GM12875 (cell line): ENCODE data around the gene TMEM150B.

Source experiments
- H3K4me3 ChIP-seq: one replicate; pipeline ENCODE4 v1.5.1; 2011; ENCODE audit warnings: low read depth, low read length, control low read depth
- TF ChIP-seq, protein P1 (sequence below): IDR thresholded peaks from 2 replicates; pipeline ENCODE4 v1.5.1; 2011; ENCODE audit warnings: low read depth, mild to moderate bottlenecking, control low read depth, inconsistent platforms, low read length, moderate library complexity, borderline replicate concordance; ENCODE audit not compliant: insufficient read depth

TMEM150B gene

DNA sequence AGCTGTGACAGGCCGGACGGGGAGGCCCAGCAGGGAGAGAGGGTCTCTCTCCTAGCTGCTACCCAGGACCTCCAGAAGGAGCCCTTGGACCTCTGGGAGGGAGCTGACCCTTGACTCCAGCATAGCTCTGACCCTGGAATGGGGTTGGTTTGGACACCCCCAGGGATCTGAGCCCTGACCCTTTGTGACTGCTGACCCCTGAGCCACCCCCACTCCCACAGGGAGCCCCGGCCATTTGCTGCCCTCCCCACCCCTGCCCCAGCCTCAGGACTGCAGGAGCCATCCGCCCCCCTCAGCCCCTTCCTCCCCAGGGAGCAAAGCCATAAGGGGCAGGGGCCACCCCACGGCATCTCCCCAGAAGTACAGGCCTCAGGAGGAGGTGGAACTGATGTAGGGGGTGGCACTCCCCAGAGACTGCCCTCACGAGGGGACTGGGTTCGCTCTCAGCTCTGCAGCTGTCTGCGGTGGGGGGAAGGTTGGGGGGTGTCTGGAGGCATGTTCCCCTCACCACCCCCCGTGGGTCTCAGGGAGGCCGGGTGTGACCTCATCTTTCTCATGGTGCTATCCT is 22.4 kb upstream of the TMEM150B start:
- no peak overlapping the region for H3K4me3 ChIP-seq
- TF ChIP-seq, protein P1, sequence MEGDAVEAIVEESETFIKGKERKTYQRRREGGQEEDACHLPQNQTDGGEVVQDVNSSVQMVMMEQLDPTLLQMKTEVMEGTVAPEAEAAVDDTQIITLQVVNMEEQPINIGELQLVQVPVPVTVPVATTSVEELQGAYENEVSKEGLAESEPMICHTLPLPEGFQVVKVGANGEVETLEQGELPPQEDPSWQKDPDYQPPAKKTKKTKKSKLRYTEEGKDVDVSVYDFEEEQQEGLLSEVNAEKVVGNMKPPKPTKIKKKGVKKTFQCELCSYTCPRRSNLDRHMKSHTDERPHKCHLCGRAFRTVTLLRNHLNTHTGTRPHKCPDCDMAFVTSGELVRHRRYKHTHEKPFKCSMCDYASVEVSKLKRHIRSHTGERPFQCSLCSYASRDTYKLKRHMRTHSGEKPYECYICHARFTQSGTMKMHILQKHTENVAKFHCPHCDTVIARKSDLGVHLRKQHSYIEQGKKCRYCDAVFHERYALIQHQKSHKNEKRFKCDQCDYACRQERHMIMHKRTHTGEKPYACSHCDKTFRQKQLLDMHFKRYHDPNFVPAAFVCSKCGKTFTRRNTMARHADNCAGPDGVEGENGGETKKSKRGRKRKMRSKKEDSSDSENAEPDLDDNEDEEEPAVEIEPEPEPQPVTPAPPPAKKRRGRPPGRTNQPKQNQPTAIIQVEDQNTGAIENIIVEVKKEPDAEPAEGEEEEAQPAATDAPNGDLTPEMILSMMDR, result no peak

DNA sequence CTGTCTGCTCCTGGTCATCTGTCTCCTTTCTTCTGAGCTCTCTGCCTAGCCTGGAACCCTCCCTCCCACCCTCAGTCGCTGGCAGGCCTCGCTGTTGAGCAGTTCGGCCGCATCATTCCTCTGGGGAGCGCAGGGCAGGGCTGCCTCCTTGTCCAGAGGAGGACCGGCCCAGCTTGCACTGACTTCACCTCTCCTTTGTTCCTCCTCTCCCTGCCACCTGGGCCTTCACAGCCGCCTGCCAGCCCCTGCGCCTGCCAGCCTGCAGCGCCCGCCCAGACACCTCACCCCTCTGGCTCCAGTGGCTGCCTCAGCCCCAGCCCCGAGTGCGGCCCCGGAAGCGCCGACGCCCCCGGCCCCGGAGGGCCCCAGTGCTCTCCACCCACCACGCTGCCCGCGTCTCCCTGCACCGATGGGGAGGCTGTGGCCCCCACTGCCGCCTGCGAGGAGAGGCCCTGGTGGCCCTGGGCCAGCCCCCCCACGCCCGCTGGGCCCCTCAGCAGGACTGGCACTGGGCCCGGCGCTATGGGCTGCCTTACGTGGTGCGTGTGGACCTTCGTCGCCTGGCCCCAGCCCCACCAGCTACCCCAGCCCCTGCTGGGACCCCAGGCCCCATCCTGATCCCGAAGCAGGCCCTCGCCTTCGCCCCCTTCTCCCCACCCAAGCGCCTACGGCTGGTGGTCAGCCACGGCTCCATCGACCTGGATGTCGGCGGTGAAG is 21.7 kb upstream of the TMEM150B start:
- TF ChIP-seq, protein P1, result no peak
- no peak overlapping the region for H3K4me3 ChIP-seq

DNA sequence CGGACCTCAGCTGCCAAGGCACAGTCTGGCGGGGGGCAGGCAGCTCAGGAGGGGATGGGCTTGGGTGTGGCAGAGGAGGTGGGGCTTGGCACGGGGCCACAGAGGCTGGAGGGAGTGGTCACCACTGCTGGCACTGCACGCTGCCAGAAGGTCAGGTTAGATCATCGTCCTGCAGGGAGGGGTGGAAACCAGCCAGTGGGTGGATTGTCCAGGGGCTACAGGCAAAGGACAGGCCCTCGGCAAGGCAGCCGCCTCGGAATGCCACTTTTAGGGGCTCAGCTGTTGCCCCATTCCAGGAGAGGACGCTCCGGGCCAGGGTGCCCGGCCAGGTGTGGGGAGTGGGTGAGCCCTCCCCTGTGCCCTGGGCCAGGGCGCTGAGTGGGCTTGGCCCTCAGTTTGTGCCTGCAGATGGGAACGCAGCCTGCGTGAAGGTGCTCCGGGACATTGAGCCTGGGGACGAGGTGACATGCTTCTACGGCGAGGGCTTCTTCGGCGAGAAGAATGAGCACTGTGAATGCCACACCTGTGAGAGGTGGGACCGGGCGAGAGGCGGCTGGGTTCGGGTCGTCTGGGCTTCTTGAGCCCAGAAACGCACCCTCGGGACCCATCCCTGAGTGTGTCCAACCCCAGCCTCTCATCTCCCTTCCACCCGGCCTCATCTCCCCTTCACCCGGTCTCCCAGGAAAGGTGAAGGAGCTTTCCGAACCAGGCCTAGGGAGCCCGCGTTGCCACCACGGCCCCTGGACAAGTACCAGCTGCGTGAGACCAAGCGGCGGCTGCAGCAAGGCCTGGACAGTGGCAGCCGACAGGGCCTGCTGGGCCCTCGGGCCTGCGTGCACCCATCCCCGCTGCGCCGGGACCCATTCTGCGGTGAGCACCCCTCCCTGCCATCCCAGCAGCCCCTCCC is 20.9 kb upstream of the TMEM150B start:
- TF ChIP-seq, protein P1, result no peak
- no peak overlapping the region for H3K4me3 ChIP-seq

DNA sequence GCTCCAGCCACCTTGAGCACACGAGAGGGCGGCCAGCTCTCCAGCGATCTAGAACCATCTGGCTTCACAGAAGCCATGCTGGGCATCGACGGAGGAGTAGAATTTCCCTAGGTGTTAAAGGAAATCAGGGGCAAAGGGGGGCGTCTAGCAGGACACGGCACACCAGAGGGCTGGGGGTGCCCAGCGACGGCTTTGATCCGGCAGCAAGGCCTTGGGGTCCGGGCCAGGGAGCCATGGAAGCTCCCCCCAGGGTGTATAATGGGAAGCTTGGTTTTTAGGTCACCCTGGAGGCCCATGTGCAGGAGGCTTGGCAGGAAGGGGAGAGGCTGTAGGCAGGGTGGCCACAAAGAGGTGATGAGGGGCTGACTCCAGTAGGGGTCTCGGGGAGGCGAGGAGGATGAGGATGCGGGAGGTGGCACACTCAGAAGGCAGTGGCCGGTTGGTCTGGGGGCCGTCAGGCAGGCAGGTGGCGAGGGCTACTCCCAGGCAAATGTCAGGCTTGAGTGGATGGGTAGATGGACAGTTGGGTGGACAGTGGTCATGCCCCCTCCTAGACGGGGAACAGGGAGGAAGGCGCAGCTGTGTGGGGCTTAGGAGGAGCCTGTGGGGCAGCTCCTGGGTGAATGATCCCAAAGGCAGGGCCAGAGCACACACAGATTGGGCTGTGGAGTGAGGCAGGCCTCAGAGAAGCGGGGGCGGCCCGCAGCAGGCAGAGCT is 20.1 kb upstream of the TMEM150B start:
- TF ChIP-seq, protein P1, result no peak
- no peak overlapping the region for H3K4me3 ChIP-seq

DNA sequence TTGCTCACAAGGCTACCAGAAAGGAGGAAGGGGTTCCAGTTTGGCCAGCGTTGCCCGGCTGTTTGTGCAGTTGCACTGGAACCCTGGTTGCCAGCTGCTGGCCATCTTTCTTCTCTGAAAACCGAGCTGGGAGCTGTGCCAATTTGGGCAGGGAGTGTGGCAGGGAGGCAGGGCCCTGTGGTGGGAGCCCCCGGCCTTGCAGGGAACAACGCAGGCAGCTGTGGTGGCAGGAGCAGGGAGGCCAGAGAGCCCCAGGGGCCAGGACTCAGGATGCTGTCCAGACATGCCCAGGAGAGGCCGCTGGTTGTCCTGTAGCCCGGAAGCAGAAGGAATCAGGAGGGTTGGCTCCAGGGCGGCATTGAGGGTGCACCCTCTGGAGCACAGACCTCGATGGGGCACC is 19.3 kb upstream of the TMEM150B start:
- no peak overlapping the region for H3K4me3 ChIP-seq
- TF ChIP-seq, protein P1, result no peak

DNA sequence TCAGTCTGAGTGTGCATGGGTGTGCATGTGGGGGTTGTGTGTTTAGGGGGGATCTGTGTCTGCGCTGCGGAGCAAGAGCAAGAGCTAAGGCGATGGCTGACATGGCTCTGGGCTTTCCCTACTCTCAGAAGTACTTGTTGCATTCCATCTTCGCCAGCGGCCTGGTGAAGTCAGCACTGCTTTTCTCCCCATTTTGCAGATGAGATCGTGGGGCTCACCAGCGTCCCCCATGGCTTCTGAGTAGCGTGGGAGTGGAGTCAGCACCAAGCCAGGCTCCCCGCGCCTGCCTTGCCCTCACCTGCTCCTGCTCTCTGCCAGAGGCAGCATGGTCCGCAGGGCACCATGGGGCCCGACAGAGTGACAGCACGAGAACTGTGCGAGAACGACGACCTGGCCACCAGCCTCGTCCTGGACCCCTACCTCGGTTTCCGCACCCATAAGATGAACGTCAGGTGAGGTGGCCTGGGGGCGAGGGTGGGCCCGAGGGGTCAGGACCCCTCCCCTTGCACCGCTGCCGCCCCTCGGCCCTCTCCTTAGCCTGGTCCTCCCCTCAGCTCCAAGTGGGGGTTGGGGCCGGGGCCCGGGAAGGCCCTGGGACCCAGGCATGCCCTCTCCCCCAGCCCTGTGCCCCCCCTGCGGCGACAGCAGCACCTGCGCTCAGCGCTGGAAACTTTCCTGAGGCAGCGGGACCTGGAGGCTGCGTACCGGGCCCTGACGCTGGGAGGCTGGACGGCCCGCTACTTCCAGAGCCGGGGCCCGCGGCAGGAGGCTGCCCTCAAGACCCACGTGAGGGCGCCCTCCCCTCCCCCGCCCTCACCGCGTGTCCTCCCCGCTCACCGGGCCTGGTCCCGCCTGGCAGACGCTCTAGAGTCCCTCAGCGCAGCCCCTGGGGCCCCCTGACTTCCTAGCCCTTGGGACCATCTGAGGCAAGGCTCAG is 16.7 kb upstream of the TMEM150B start:
- no peak overlapping the region for H3K4me3 ChIP-seq
- TF ChIP-seq, protein P1, result no peak
